Gastrocnemius medialis (tissue), 4 donors: ENCODE measurements around the gene ERFL. TPM values are rescaled to one million over a fixed set of nuclear protein-coding genes. Genes with fewer than 3 reads are reported as not detected.

Experiments
- ATAC-seq, 2 donors: fragments of 150-250 bp; one replicate each; pipeline ENCODE4 v1.9.1; 2016
- DNase-seq, 2 donors: peaks; one replicate each; pipeline ENCODE4 v3.0.0-alpha.2; 2019
- H3K27ac ChIP-seq, 4 donors: fragments of 200-600 bp; sonication (generic); 1 replicate in 1 of 4; 2 replicates in 3 of 4; pipeline ENCODE4 v1.5.1; 2016 to 2018; ENCODE audit warnings: mild to moderate bottlenecking in 2 of 4, moderate library complexity in 1 of 4
- H3K27me3 ChIP-seq, 3 donors: fragments of 200-600 bp; sonication (generic) in 2 of 3; 1 replicate in 1 of 3; 2 replicates in 2 of 3; pipeline versions ENCODE4 v1.5.1 to v1.6.0; 2016 to 2019; ENCODE audit warnings: mild to moderate bottlenecking in 1 of 3, moderate library complexity in 1 of 3
- H3K36me3 ChIP-seq, 2 donors: fragments of 200-600 bp; sonication (generic) in 1 of 2; one replicate each; pipeline ENCODE4 v1.5.1; 2017 to 2018
- H3K4me1 ChIP-seq, 2 donors: fragments of 200-600 bp; sonication (generic) in 1 of 2; one replicate each; pipeline ENCODE4 v1.5.1; 2016 to 2017; ENCODE audit warnings: mild to moderate bottlenecking in 2 of 2
- H3K4me3 ChIP-seq, 4 donors: fragments of 200-600 bp; sonication (generic) in 3 of 4; 1 replicate in 1 of 4; 2 replicates in 3 of 4; pipeline ENCODE4 v1.5.1; 2016 to 2019; ENCODE audit warnings: mild to moderate bottlenecking in 2 of 4
- H3K9me3 ChIP-seq, 3 donors: fragments of 200-600 bp; sonication (generic) in 2 of 3; 1 replicate in 1 of 3; 2 replicates in 2 of 3; pipeline ENCODE4 v1.5.1; 2016 to 2019
- CTCF ChIP-seq, 5 experiments: fragments of 450-650 bp in 3 of 5; fragments of 200-600 bp in 2 of 5; sonication (generic) in 2 of 5; IDR thresholded peaks in 4 of 5; conservative IDR thresholded peaks in 1 of 5; 1 replicate in 4 of 5; 2 replicates in 1 of 5; pipeline ENCODE4 v1.5.1; 2016 to 2019; ENCODE audit warnings: antibody characterized with exemption in 5 of 5, mild to moderate bottlenecking in 3 of 5, moderate library complexity in 3 of 5
- POLR2A ChIP-seq, 2 donors: fragments of 450-650 bp; IDR thresholded peaks; one replicate each; pipeline ENCODE4 v1.6.1; 2017; ENCODE audit warnings: antibody characterized with exemption in 2 of 2, mild to moderate bottlenecking in 2 of 2, moderate library complexity in 2 of 2
- in situ Hi-C, 4 donors: fragments of 200-750 bp; cut with MboI; loops; one replicate each; pipeline versions ENCODE4 v1.15.0 to v1.8.0; 2017; ENCODE audit warnings: low sequenced_read_pairs in 4 of 4
- intact Hi-C: fragments of 100-400 bp; cut with DNase I; formaldehyde crosslinking; loops from one replicate; pipeline ENCODE4 v1.15.1; 2023; ENCODE audit warnings: low total_unique reads
- total RNA-seq, 4 donors: library from RNA; depleted of rRNA; stranded (reverse); fragments of >200 nt; gene quantifications; one replicate each; pipeline versions ENCODE4 v1.1.0 to v1.2.3, GENCODE V29; 2016

The ERFL gene
- total RNA-seq, 4 donors from 2014 or later: not detected

DNA sequence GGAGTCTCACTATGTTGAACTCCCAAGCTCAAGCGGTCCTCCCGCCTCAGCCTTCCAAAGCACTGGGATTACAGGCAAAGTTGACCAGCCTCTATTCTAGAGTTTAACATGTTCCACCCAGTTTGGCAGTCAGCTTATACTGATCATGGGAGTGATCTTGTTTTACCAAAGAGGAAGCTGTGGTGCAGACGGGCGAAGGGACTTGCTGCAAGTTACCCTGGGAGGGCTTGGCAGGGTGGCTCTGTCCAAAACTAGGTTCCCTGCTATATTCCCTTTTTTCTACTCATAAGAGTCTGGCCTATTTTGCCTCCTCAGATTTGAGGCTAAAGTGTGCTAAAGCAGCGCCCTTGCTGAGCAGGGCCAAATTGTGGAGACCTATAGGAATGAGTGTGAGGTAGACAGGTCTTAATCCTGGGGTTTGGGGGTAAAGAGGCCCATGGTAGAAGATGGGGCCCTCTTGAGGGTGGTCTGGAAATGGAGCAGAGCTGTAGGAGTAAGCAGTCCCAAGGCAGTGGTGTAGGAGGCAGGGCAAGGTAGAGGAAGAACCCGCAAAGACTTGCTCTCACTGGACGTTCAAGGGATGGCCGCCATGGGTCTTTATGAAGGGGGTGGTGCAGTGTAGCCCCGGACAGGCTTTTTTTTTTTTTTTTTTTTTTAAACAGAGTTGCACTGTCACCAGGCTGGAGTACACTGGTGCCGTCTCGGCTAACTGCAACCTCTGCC, 64.9 kb downstream of the ERFL start:
- no peak for TF ChIP-seq CTCF (IDR thresholded peaks at IDR 0.05 in 4 of 5, conservative IDR thresholded peaks at IDR 0.05 in 1 of 5)
- TF ChIP-seq POLR2A (IDR thresholded peaks at IDR 0.05): no peak
- Histone ChIP-seq H3K4me1 (peaks cover 26 to 37% of the 10 kb centered on the region in 2 donors), H3K27ac (no peak overlapping the region), H3K9me3 (no peaks in the 10 kb centered on the region), H3K27me3 (no peaks in the 10 kb centered on the region), H3K4me3 (no peak overlapping the region), H3K36me3 (peaks cover 0 to 55% of the 10 kb centered on the region in 2 donors)
- intact Hi-C loops (loop anchor here (5.0 to 10.0 kb wide), 3 partner anchors 214 to 461 kb away; partner anchors contain the start of genes DEDD2, MEGF8 and ZNF574), in situ Hi-C loops (loop anchor here in 2 of 4 donors (5.0 to 10.0 kb wide), 2 partner anchors 79 to 91 kb away; partner anchors contain the start of gene RABAC1 (in 1 of the 2))
- DNase-seq (no peak), ATAC-seq (no peak)

- no peak for ATAC-seq
- in situ Hi-C loops: loop anchor here in 2 of 4 donors (5.0 to 10.0 kb wide), 2 partner anchors 80 to 92 kb away; partner anchors contain the start of gene RABAC1 (in 1 of the 2)
- no peak overlapping the region for H3K4me3 ChIP-seq
- H3K27ac ChIP-seq: no peak overlapping the region
- no peak for DNase-seq
- peaks cover 0 to 46% of the 10 kb centered on the region in 2 donors for H3K36me3 ChIP-seq
- TF ChIP-seq CTCF (IDR thresholded peaks at IDR 0.05 in 4 of 5, conservative IDR thresholded peaks at IDR 0.05 in 1 of 5) (no peak), POLR2A (IDR thresholded peaks at IDR 0.05) (no peak)
- peaks cover 26 to 37% of the 10 kb centered on the region in 2 donors for H3K4me1 ChIP-seq
- H3K27me3 ChIP-seq: no peaks in the 10 kb centered on the region
- intact Hi-C loops: loop anchor here (5.0 to 10.0 kb wide), 3 partner anchors 215 to 462 kb away; partner anchors contain the start of genes DEDD2, MEGF8 and ZNF574
- H3K9me3 ChIP-seq: no peaks in the 10 kb centered on the region
These were observed 65.7 kb downstream of the ERFL start for GRCh38 chr19:41862445-41862986.

- peaks cover 0 to 45% of the 10 kb centered on the region in 2 donors for H3K36me3 ChIP-seq
- H3K4me3 ChIP-seq: peak overlapping the region in 1 of 4 donors; percentile 70
- DNase-seq (no peak), ATAC-seq (no peak)
- no peaks in the 10 kb centered on the region for H3K27me3 ChIP-seq
- H3K27ac ChIP-seq: peak overlapping the region in 2 of 4 donors; percentile 86 to 97
- no peaks in the 10 kb centered on the region for H3K9me3 ChIP-seq
- intact Hi-C loops: loop anchor here (5.0 to 10.0 kb wide), 3 partner anchors 215 to 463 kb away; partner anchors contain the start of genes DEDD2, MEGF8 and ZNF574
- in situ Hi-C loops: loop anchor here in 2 of 4 donors (5.0 to 10.0 kb wide), 2 partner anchors 80 to 93 kb away; partner anchors contain the start of gene RABAC1 (in 1 of the 2)
- TF ChIP-seq POLR2A (IDR thresholded peaks at IDR 0.05) (no peak), CTCF (IDR thresholded peaks at IDR 0.05 in 4 of 5, conservative IDR thresholded peaks at IDR 0.05 in 1 of 5) (no peak)
- H3K4me1 ChIP-seq: peaks cover 26 to 37% of the 10 kb centered on the region in 2 donors
These were observed 66.4 kb downstream of the ERFL start for GRCh38 chr19:41861846-41862245.

DNA sequence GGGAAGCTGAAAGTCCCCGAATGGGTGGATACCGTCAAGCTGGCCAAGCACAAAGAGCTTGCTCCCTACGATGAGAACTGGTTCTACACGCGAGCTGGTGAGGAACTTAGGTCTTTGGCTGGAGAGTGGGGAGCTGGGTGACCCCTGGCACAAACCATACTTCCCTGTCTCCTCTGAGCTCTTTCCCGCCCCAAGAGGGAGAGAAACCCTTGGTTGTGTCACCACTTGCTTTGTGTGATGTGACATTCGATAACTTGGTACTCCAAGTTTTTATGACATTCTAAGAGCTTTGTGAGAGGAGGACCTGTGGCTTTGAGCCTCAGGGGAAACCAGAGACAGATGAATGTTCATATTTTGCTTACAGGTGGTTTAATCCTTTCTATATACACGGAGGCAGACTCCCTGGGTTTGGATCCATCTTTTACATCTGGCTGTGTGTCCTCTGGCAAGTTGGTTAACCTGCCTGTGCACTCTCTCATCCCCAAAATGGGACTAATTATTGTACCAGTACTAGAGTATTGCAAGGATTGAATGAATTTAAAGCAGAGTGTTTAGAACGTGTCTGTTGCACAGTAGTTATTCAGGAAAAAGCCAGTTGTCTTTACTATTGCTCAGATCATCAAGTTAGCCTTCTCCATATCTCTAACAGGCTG, 67.0 kb downstream of the ERFL start:
- Histone ChIP-seq H3K4me1 (peaks cover 26 to 37% of the 10 kb centered on the region in 2 donors), H3K27ac (peak overlapping the region; percentile 86 to 100 (median 98)), H3K36me3 (peaks cover 0 to 45% of the 10 kb centered on the region in 2 donors), H3K9me3 (no peaks in the 10 kb centered on the region), H3K4me3 (peak overlapping the region; percentile 70 to 94 (median 92)), H3K27me3 (no peaks in the 10 kb centered on the region)
- DNase-seq (no peak), ATAC-seq (no peak)
- intact Hi-C loops: loop anchor here (5.0 to 10.0 kb wide), 3 partner anchors 216 to 464 kb away; partner anchors contain the start of genes DEDD2, MEGF8 and ZNF574
- TF ChIP-seq CTCF (IDR thresholded peaks at IDR 0.05 in 4 of 5, conservative IDR thresholded peaks at IDR 0.05 in 1 of 5): no peak
- TF ChIP-seq POLR2A (IDR thresholded peaks at IDR 0.05): no peak
- in situ Hi-C loops: loop anchor here in 2 of 4 donors (5.0 to 10.0 kb wide), 2 partner anchors 81 to 94 kb away; partner anchors contain the start of gene RABAC1 (in 1 of the 2)
